Duodenal mucosa (tissue), 2 donors: ENCODE results near the gene TNFAIP8L3.

Source experiments
- H3K27ac ChIP-seq: one replicate; pipeline ENCODE4 v1.7.0; 2013; ENCODE audit warnings: low read depth, low read length
- H3K27me3 ChIP-seq, 2 donors: one replicate each; pipeline ENCODE4 v1.7.0; 2013; ENCODE audit warnings: low read length in 2 of 2, control low read depth in 1 of 2; ENCODE audit not compliant: insufficient read depth in 2 of 2, control insufficient read depth in 1 of 2
- H3K36me3 ChIP-seq, 2 donors: one replicate each; pipeline ENCODE4 v1.7.0; 2013; ENCODE audit warnings: low read length in 2 of 2, control low read depth in 1 of 2; ENCODE audit not compliant: insufficient read depth in 2 of 2, control insufficient read depth in 1 of 2
- H3K4me1 ChIP-seq, 2 donors: one replicate each; pipeline ENCODE4 v1.7.0; 2013; ENCODE audit warnings: low read length in 2 of 2, control low read depth in 1 of 2; ENCODE audit not compliant: insufficient read depth in 2 of 2, control insufficient read depth in 1 of 2
- H3K4me3 ChIP-seq, 2 donors: one replicate each; pipeline ENCODE4 v1.7.0; 2013; ENCODE audit warnings: low read length in 2 of 2, low read depth in 1 of 2
- H3K9ac ChIP-seq, 2 donors: one replicate each; pipeline ENCODE4 v1.7.0; 2013; ENCODE audit warnings: low read length in 2 of 2, low read depth in 1 of 2
- H3K9me3 ChIP-seq, 2 donors: one replicate each; pipeline ENCODE4 v1.7.0; 2013; ENCODE audit warnings: low read length in 2 of 2, control low read depth in 1 of 2; ENCODE audit not compliant: control insufficient read depth in 1 of 2

The TNFAIP8L3 gene

GRCh38 chr15:51117270-51117669 is 22.6 kb upstream of the TNFAIP8L3 start:
- H3K9me3 ChIP-seq, result no peaks in the 10 kb centered on the region
- H3K4me1 ChIP-seq, result no peaks in the 10 kb centered on the region
- no peaks in the 10 kb centered on the region for H3K36me3 ChIP-seq
- no peaks in the 10 kb centered on the region for H3K27me3 ChIP-seq
- no peak overlapping the region for H3K9ac ChIP-seq
- no peak overlapping the region for H3K4me3 ChIP-seq
- H3K27ac ChIP-seq, result no peak overlapping the region

DNA sequence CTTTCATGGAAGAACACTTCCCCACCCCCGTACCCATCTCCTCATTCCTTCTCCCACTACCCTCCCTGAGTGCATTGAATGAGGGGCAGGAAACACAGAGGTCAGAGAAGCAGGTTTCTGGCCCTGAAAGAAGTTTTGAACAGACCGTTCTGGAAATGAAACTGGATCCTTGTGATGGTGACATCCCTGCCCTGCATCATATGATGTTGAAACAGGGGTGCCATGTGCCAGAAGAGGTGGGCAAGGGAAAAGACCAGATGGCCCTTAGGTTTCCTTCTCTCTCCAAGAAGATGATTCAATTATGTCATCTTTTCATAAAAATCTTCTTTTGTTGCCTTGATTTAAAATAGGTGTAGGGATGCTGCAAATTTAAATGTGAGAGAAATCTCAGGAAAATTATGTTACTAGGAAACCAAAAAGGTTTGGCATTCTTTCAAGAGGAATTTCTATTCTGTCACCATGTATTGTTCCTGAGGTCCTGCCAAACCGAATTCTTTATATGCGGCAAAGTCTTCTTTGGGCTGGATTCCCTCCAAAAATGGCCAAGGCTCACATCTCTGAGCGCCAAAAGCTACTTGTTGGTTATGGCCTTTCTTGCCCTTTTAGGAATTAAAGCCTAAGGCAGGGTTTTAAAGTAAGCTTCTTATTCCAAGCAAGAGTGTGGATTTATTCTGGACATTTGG is 19.9 kb upstream of the TNFAIP8L3 start:
- H3K4me3 ChIP-seq, result no peak overlapping the region
- H3K4me1 ChIP-seq, result no peaks in the 10 kb centered on the region
- no peak overlapping the region for H3K27ac ChIP-seq
- no peaks in the 10 kb centered on the region for H3K9me3 ChIP-seq
- H3K27me3 ChIP-seq, result no peaks in the 10 kb centered on the region
- H3K9ac ChIP-seq, result no peak overlapping the region
- H3K36me3 ChIP-seq, result no peaks in the 10 kb centered on the region

GRCh38 chr15:51112078-51112477 is 17.4 kb upstream of the TNFAIP8L3 start:
- H3K4me1 ChIP-seq, result no peaks in the 10 kb centered on the region
- no peak overlapping the region for H3K27ac ChIP-seq
- H3K9me3 ChIP-seq, result no peaks in the 10 kb centered on the region
- no peak overlapping the region for H3K9ac ChIP-seq
- no peaks in the 10 kb centered on the region for H3K36me3 ChIP-seq
- no peak overlapping the region for H3K4me3 ChIP-seq
- no peaks in the 10 kb centered on the region for H3K27me3 ChIP-seq

DNA sequence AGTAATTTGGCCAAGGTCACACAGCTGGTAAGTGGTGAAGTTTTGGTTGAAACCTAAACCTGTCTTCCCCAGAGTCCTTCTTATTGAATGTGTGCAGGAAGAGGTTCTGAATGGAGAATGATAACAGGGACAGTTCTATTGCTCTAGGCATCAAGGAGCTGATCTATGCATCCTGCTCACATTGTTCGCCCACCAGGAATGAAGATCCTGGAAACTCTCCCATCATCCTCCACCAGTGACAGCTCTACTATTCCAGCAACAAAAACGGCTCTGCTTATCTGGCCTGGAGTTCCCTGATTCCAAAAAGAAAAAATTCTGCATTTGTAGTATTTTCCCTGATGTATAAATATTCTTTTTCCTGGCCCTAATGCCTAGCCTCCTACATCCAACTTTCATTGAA is 16.4 kb upstream of the TNFAIP8L3 start:
- H3K27ac ChIP-seq, result no peak overlapping the region
- H3K9ac ChIP-seq, result no peak overlapping the region
- no peaks in the 10 kb centered on the region for H3K36me3 ChIP-seq
- H3K4me3 ChIP-seq, result no peak overlapping the region
- H3K9me3 ChIP-seq, result no peaks in the 10 kb centered on the region
- H3K4me1 ChIP-seq, result no peaks in the 10 kb centered on the region
- H3K27me3 ChIP-seq, result no peaks in the 10 kb centered on the region

GRCh38 chr15:51110171-51110570 is 15.5 kb upstream of the TNFAIP8L3 start:
- Histone ChIP-seq H3K27me3 (peaks cover 0 to 4% of the 10 kb centered on the region in 2 donors), H3K9me3 (no peaks in the 10 kb centered on the region), H3K36me3 (no peaks in the 10 kb centered on the region), H3K4me1 (no peaks in the 10 kb centered on the region), H3K27ac (no peak overlapping the region), H3K4me3 (no peak overlapping the region), H3K9ac (no peak overlapping the region)

GRCh38 chr15:51108933-51109550 is 14.3 kb upstream of the TNFAIP8L3 start:
- no peaks in the 10 kb centered on the region for H3K36me3 ChIP-seq
- no peaks in the 10 kb centered on the region for H3K4me1 ChIP-seq
- H3K27ac ChIP-seq, result no peak overlapping the region
- no peaks in the 10 kb centered on the region for H3K9me3 ChIP-seq
- peaks cover 0 to 4% of the 10 kb centered on the region in 2 donors for H3K27me3 ChIP-seq
- H3K4me3 ChIP-seq, result no peak overlapping the region
- no peak overlapping the region for H3K9ac ChIP-seq

- H3K4me3 ChIP-seq, result no peak overlapping the region
- no peak overlapping the region for H3K9ac ChIP-seq
- H3K9me3 ChIP-seq, result no peaks in the 10 kb centered on the region
- no peaks in the 10 kb centered on the region for H3K36me3 ChIP-seq
- no peaks in the 10 kb centered on the region for H3K4me1 ChIP-seq
- peaks cover 0 to 4% of the 10 kb centered on the region in 2 donors for H3K27me3 ChIP-seq
- H3K27ac ChIP-seq, result no peak overlapping the region
These were observed 12.9 kb upstream of the TNFAIP8L3 start for GRCh38 chr15:51107612-51108011.

- no peaks in the 10 kb centered on the region for H3K36me3 ChIP-seq
- H3K4me1 ChIP-seq, result no peaks in the 10 kb centered on the region
- H3K9me3 ChIP-seq, result no peaks in the 10 kb centered on the region
- H3K27me3 ChIP-seq, result peaks cover 0 to 4% of the 10 kb centered on the region in 2 donors
- no peak overlapping the region for H3K4me3 ChIP-seq
- H3K27ac ChIP-seq, result no peak overlapping the region
- no peak overlapping the region for H3K9ac ChIP-seq
These were observed 11.8 kb upstream of the TNFAIP8L3 start for GRCh38 chr15:51106481-51106880.

DNA sequence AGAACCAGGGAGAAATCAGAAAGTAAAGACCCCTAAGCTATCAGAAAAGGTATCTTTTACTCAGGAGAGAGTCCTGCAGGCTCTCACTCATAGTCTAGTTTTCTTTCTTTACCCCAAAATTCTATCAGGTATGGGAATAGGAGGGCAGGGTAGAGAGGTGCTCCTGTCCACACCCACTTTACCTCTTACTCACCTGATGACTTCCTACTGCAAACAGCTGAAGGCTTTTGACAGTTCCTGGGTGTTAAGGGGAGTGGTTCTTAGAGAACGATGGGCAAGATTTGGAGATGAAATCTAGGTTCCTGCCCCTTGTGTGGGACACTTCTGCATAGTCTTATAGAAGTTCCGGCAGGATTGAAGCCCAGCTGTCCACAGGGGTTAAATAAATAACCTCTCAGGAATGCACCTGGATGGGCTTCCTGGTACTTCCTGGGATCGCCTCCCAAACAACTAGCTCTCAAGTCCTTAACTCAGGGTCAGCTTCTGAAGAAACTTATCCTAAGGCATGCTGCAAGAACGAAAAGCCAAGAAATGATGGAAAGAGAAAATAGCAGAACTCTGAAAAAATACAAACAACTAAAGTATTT is 10.8 kb upstream of the TNFAIP8L3 start:
- Histone ChIP-seq H3K27me3 (peaks cover 0 to 4% of the 10 kb centered on the region in 2 donors), H3K9ac (no peak overlapping the region), H3K4me1 (no peaks in the 10 kb centered on the region), H3K9me3 (no peaks in the 10 kb centered on the region), H3K4me3 (no peak overlapping the region), H3K36me3 (no peaks in the 10 kb centered on the region), H3K27ac (no peak overlapping the region)

GRCh38 chr15:51104512-51104911 is 9.8 kb upstream of the TNFAIP8L3 start:
- H3K36me3 ChIP-seq, result no peaks in the 10 kb centered on the region
- H3K9me3 ChIP-seq, result no peaks in the 10 kb centered on the region
- H3K27me3 ChIP-seq, result peaks cover 1 to 9% of the 10 kb centered on the region in 2 donors
- H3K27ac ChIP-seq, result no peak overlapping the region
- no peak overlapping the region for H3K9ac ChIP-seq
- no peak overlapping the region for H3K4me3 ChIP-seq
- H3K4me1 ChIP-seq, result no peaks in the 10 kb centered on the region
